GM21717 (cell line): ENCODE results near the gene RELL1.

Experiments used
- ATAC-seq: cut with Tn5 transposase; IDR thresholded peaks from one replicate; pipeline ENCODE4 v1.9.1; 2021; ENCODE audit warnings: mild to moderate bottlenecking, moderate library complexity; ENCODE audit not compliant: unreplicated experiment

Gene RELL1

DNA sequence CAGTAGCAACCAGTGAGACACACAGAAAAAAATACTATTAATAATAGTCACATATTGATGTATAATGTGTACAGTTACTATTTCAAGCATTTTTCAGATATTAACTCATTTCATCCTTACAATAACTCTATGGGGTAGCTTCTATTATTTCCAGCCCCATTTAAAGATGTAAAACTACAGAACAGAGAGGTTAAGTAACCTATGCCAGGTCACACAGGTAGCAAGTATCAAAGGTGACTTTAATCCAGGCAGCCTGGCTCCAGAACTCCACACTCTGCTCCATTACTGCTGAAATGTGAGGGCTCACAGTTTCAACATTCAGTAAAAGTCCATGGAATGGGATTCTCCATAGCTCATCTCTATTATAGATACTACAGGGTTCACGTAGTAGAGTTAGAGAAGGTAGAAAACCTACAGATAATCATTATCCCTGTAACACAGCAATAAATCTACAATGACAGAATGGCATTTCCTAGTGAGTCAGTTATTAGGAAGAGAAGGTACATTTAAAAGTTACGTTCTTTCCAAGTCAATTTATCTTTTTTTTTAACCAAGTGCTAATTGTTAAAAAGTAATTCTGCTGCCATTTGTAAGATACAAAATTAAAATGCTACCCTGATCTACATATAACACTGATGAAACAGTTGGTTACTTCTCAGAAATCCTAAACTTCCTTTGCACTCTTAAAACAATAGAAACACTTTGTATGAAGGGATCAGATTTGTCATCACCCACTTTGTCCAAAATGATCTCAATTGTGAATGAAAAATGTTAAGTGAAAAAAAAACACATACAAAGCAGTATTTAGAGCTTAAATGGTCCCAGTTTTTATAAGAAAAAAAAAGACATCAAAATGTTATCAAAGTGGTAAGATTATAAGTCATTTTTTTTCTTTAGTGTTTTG is 18.7 kb downstream of the RELL1 start:
- no peak for ATAC-seq

GRCh38 chr4:37666625-37667071 is 19.5 kb downstream of the RELL1 start:
- ATAC-seq, result peak; percentile 46

GRCh38 chr4:37665333-37666320 is 20.5 kb downstream of the RELL1 start:
- no peak for ATAC-seq

GRCh38 chr4:37664696-37665095 is 21.5 kb downstream of the RELL1 start:
- no peak for ATAC-seq

- no peak for ATAC-seq
These were observed 22.6 kb downstream of the RELL1 start for GRCh38 chr4:37663552-37663951.

DNA sequence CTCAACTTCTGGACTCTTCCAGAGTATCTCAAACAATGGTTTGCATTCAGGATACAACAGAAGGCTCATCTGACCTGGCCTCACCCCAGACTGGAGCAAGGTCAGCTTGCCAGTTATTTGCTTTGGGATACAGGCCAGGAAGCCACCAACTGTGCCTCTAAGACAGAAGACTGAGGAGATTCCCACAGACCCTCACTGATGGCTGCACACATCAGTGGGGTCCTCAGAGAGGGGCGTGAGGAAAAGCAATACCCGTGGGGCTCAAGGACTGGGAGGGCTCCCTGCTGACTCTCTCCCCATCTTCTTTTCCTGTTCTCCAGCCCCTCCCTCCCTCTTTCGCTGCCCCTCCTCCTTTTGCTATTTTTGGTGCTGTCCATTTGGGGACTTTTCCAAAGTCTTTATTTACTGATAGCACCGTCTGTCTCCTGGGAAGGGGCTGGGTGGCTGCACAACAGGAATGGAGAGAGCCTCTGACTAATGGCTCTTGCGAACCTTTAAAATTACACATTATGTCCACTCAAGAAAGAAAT is 23.2 kb downstream of the RELL1 start:
- no peak for ATAC-seq

DNA sequence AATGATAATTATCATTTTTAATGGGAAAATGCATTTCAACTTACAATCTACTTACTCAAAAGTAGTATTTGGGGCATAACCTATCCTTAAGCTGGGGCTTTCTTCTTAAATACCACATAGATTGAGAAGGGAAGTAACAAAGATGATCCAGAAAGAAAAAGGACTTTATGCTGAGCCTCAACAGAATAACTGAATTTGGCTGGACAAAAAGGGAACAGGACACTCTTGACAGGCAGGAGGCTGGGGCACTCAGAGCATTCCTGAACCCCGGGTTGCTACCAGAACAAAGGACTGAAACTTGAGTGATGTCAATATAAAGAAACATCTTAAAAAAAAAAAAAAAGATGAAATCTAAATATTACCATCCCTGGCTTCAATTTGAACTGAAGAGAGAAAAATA is 23.9 kb downstream of the RELL1 start:
- ATAC-seq, result no peak

- ATAC-seq, result no peak
These were observed 24.4 kb downstream of the RELL1 start for GRCh38 chr4:37661772-37662171.

GRCh38 chr4:37659696-37660095 is 26.5 kb downstream of the RELL1 start:
- no peak for ATAC-seq

- ATAC-seq, result no peak
These were observed 29.5 kb downstream of the RELL1 start for GRCh38 chr4:37656649-37657048.

DNA sequence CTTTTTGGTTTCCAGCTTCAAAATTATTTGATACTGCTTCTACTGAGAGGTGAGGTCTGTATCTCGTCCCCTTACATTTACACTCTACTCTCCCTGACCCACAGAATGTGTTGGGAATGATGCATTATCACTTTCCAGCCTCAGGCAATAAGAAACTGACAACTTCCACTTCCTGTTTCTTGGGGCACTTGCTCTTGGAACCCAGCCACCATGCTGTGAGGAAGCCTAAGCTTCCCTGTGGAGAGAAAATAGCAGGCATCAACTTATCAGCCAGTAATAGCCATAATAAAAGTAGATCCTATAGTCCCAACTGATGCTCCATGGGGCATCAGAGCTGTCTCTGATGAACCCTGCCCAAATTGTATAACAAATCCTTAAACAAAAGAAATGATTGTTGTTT is 32.6 kb downstream of the RELL1 start:
- ATAC-seq, result no peak

- no peak for ATAC-seq
These were observed 33.2 kb downstream of the RELL1 start for GRCh38 chr4:37652747-37653527.

GRCh38 chr4:37651781-37652377 is 34.3 kb downstream of the RELL1 start:
- no peak for ATAC-seq

- no peak for ATAC-seq
These were observed 35.7 kb downstream of the RELL1 start for GRCh38 chr4:37650481-37650880.

DNA sequence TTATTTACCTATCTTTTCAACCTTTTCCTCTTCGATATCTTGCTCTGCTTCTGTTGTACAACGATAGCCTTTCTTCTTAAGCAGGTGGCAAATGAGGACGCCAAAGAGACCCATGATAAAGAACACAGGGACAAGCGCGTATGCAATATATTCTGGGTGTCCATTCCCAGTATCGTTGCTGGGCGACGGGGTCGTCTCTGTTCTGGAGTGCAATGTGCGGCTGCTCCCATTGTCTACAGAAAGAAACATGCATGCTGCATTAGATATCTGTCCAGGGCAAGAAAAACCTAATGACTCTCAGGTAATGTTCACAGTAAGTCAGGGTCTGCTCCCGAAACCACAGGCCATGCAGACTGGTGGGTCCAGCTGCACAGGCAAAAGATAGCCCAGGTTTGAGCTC is 36.9 kb downstream of the RELL1 start:
- ATAC-seq, result no peak

- no peak for ATAC-seq
These were observed 37.9 kb downstream of the RELL1 start for GRCh38 chr4:37648084-37648817.

GRCh38 chr4:37646247-37646646 is 39.9 kb downstream of the RELL1 start:
- no peak for ATAC-seq

DNA sequence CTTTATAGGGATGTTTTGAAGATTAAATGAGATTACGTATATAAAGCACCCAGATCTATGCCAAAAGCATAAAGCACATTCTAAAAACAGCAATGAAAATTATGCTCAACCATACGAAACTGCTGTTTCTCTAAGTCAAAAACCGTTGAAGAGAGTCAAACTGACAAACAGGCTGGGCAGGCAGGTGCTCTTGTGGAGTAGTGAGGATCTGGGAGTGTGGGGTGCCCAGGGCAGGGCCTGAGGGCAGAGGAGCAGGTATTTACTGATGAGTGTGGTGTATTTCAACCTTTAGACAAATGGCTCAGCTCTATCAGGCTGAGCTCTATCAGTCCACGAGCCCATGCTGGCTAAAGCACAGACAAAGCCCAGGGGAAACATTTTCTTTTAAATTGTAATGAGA is 40.4 kb downstream of the RELL1 start:
- no peak for ATAC-seq

DNA sequence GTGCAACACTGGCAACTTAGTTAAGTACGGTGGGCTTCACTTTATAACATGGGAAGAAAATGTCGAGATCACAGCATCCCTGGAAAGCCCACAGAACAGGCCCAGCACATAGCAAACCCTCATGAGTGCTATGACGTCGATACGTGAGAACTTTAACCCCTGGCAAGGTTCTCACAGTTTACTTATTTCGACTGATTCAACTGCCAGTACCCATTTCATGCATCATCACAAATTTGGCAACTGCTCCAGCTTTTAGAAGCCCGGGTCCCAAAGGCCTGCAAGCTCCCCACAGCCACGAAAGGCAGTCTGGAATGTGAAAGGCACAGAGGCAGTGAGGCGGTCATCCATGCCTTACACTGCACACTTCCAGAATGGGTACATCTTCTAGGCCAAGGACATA is 41.2 kb downstream of the RELL1 start:
- ATAC-seq, result no peak
